ENCODE data around the gene OAS3.

DNA sequence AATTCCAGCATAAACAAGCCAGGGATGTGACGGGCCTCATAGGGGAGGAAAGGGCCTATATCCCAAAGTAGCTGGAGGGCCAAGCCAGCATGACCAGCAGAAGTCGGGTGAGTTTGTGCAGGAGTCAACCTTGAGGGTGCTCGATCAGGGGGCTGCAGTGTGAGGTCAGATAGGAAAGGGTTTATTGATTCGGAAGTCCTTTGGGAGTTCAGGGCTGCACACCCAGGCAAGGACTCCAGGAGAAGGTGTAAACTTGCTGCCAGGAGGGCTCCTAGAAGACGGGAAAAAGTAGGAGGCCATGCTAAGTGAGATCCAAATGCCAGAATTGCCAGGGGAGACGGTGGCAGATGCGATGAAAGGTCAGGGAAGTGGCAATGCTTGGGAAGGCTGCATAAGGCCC, 36.6 kb downstream of the OAS3 start:
- TF ChIP-seq, protein P1, sequence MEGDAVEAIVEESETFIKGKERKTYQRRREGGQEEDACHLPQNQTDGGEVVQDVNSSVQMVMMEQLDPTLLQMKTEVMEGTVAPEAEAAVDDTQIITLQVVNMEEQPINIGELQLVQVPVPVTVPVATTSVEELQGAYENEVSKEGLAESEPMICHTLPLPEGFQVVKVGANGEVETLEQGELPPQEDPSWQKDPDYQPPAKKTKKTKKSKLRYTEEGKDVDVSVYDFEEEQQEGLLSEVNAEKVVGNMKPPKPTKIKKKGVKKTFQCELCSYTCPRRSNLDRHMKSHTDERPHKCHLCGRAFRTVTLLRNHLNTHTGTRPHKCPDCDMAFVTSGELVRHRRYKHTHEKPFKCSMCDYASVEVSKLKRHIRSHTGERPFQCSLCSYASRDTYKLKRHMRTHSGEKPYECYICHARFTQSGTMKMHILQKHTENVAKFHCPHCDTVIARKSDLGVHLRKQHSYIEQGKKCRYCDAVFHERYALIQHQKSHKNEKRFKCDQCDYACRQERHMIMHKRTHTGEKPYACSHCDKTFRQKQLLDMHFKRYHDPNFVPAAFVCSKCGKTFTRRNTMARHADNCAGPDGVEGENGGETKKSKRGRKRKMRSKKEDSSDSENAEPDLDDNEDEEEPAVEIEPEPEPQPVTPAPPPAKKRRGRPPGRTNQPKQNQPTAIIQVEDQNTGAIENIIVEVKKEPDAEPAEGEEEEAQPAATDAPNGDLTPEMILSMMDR (IDR thresholded peaks at IDR 0.05) = no peak
- TF ChIP-seq EZH2 (IDR thresholded peaks at IDR 0.05; ENCODE audit: borderline replicate concordance, insufficient read depth, low read depth, low read length, poor library complexity, severe bottlenecking) = no peak
